OCI-LY3 (cell line): ENCODE results near the gene CDC42BPA.

Experiments
- H2AFZ ChIP-seq: fragments of 200-600, 300-600 bp; shearing (Covaris generic); 2 replicates; pipeline ENCODE4 v1.6.0; 2014; ENCODE audit warnings: antibody characterized with exemption, low read depth, low read length
- H3K27ac ChIP-seq: fragments of 200-600, 300-600 bp; sonication (generic); 2 replicates; pipeline ENCODE4 v1.5.1; 2014; ENCODE audit warnings: mild to moderate bottlenecking, low read length, moderate library complexity, mixed read lengths
- H3K27me3 ChIP-seq: fragments of 200-600, 300-600 bp; sonication (generic); 2 replicates; pipeline ENCODE4 v1.6.1; 2014; ENCODE audit warnings: low read depth, low read length, mixed read lengths
- H3K36me3 ChIP-seq: fragments of 200-600, 300-600 bp; sonication (generic); replicated peaks from 2 replicates; pipeline ENCODE3; 2014; ENCODE audit warnings: low read depth, low read length, mixed read lengths
- H3K4me1 ChIP-seq: fragments of 300-600, 200-600 bp; sonication (generic); 2 replicates; pipeline ENCODE4 v1.6.1; 2014; ENCODE audit warnings: low read length, mixed read lengths
- H3K4me2 ChIP-seq: fragments of 200-600, 300-600 bp; sonication (generic); 2 replicates; pipeline ENCODE4 v1.6.1; 2014; ENCODE audit warnings: low read length, mixed read lengths
- H3K4me3 ChIP-seq: fragments of 300-600, 200-600 bp; sonication (generic); 2 replicates; pipeline ENCODE4 v1.5.1; 2014; ENCODE audit warnings: antibody characterized with exemption, mild to moderate bottlenecking, low read length, moderate library complexity
- H3K79me2 ChIP-seq: fragments of 300-600, 200-600 bp; shearing (Covaris generic); 2 replicates; pipeline ENCODE4 v1.6.1; 2014; ENCODE audit warnings: mild to moderate bottlenecking, low read length, mixed read lengths
- H3K9ac ChIP-seq: fragments of 300-600, 200-600 bp; shearing (Covaris generic); 2 replicates; pipeline ENCODE4 v1.6.0; 2014; ENCODE audit warnings: mild to moderate bottlenecking, low read length, moderate library complexity
- H3K9me3 ChIP-seq: fragments of 200-600, 300-600 bp; shearing (Covaris generic); 2 replicates; pipeline ENCODE4 v1.6.1; 2014; ENCODE audit warnings: low read length, mixed read lengths; ENCODE audit not compliant: insufficient read depth
- H4K20me1 ChIP-seq: fragments of 200-600, 300-600 bp; sonication (generic); 2 replicates; pipeline ENCODE4 v1.6.1; 2016; ENCODE audit warnings: low read length, mixed read lengths; ENCODE audit not compliant: insufficient read depth
- CTCF ChIP-seq: fragments of 200-600, 300-600 bp; sonication (generic); IDR thresholded peaks from 2 replicates; pipeline ENCODE4 v1.5.1; 2014; ENCODE audit warnings: antibody characterized with exemption, low read length, low read depth
- EZH2phosphoT487 ChIP-seq: fragments of 200-600 bp; shearing (Covaris generic); IDR thresholded peaks from 2 replicates; pipeline ENCODE4 v1.6.1; 2018; ENCODE audit warnings: antibody characterized with exemption, mixed run types, low read depth

CDC42BPA gene

DNA sequence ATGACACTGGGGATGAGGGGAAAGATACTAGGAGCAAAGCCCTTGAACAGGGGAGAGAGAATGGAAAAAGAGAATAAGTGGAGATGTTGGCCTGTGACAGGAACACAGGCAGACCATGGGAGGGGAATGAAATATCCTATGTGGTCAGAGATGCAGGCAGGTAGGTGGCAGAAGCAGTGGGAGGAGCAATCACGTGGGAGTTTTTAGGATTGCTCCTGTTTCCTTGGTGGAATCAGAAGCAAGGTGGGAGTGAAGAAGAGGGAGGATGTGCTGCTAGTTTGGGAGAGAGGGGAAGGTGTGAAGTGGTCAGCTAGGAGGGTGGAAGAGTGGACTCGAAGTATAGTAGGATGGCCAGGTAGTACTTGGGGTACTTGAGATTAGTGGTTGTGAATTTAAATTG lies 46.4 kb upstream of the CDC42BPA start:
- H3K4me1 ChIP-seq = no peaks in the 10 kb centered on the region
- no peak overlapping the region for H3K27ac ChIP-seq
- H3K79me2 ChIP-seq = no peaks in the 10 kb centered on the region
- H3K4me3 ChIP-seq = no peak overlapping the region
- no peak overlapping the region for H2AFZ ChIP-seq
- H4K20me1 ChIP-seq = no peaks in the 10 kb centered on the region
- no peak overlapping the region for H3K9ac ChIP-seq
- no peaks in the 10 kb centered on the region for H3K36me3 ChIP-seq
- TF ChIP-seq EZH2phosphoT487 = no peak
- no peak for TF ChIP-seq CTCF
- no peak overlapping the region for H3K4me2 ChIP-seq
- H3K27me3 ChIP-seq = no peaks in the 10 kb centered on the region; the same call in 1 of the 2 replicates
- H3K9me3 ChIP-seq = no peaks in the 10 kb centered on the region

DNA sequence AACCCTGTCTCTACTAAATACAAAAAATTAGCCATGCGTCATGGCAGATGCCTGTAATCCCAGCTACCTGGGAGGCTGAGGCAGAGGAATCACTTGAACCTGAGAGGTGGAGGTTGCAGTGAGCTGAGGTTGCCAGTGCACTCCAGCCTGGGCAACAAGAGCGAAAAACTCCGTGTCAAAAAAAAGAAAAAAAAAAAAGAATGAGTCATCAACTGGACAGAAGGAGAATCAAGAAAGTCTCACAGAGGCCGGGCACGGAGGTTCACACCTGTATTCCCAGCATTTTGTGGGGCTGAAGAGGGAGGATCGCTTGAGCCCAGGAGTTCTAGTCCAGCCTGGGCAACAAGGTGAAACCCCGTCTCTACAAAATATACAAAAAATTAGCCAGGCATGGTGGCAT lies 45.5 kb upstream of the CDC42BPA start:
- no peak overlapping the region for H2AFZ ChIP-seq
- H3K4me2 ChIP-seq = no peak overlapping the region

DNA sequence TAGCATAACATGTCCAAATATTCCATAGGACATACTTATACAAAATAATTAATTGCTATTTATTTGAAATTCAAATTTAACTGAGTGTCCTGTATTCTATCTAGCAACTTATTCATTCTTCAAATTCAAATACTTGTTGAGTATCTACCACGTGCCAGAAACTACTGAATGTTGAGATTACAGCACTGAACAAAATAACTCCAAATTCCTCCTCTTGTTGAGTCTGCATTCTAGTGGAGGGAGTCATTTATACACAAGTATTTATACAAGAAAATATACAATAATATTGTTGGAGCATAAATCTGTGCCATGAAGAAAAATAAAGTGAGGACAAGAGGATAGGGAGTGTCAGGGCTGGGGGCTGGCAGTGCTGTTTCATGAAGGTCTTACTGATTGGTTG lies 43.7 kb upstream of the CDC42BPA start:
- Histone ChIP-seq H3K27me3 (no peaks in the 10 kb centered on the region; the same call in 1 of the 2 replicates), H2AFZ (no peak overlapping the region), H3K4me3 (no peak overlapping the region), H3K9ac (no peak overlapping the region), H3K27ac (no peak overlapping the region), H3K4me2 (no peak overlapping the region), H3K79me2 (no peaks in the 10 kb centered on the region), H3K9me3 (no peaks in the 10 kb centered on the region), H3K36me3 (no peaks in the 10 kb centered on the region), H3K4me1 (no peaks in the 10 kb centered on the region), H4K20me1 (no peaks in the 10 kb centered on the region)
- TF ChIP-seq EZH2phosphoT487 (no peak), CTCF (no peak)

More for the DNA sequence above, 45.5 kb upstream of the CDC42BPA start:
- no peaks in the 10 kb centered on the region for H4K20me1 ChIP-seq
- no peak overlapping the region for H3K9ac ChIP-seq
- no peaks in the 10 kb centered on the region for H3K9me3 ChIP-seq
- H3K4me1 ChIP-seq = no peaks in the 10 kb centered on the region
- no peak for TF ChIP-seq EZH2phosphoT487
- TF ChIP-seq CTCF = no peak
- H3K27ac ChIP-seq = no peak overlapping the region
- no peaks in the 10 kb centered on the region for H3K79me2 ChIP-seq
- no peaks in the 10 kb centered on the region for H3K36me3 ChIP-seq
- H3K4me3 ChIP-seq = no peak overlapping the region
- H3K27me3 ChIP-seq = no peaks in the 10 kb centered on the region; the same call in 1 of the 2 replicates

- Histone ChIP-seq H3K9me3 (no peaks in the 10 kb centered on the region), H3K36me3 (no peaks in the 10 kb centered on the region), H4K20me1 (no peaks in the 10 kb centered on the region), H3K4me1 (no peaks in the 10 kb centered on the region), H3K4me3 (no peak overlapping the region), H3K27ac (no peak overlapping the region), H3K4me2 (no peak overlapping the region), H3K27me3 (no peaks in the 10 kb centered on the region), H3K79me2 (no peaks in the 10 kb centered on the region), H2AFZ (no peak overlapping the region), H3K9ac (no peak overlapping the region)
- no peak for TF ChIP-seq CTCF
- no peak for TF ChIP-seq EZH2phosphoT487
Observed at GRCh38 chr1:227357927-227358302, 39.6 kb upstream of the CDC42BPA start.
